HCT116 (cell line): ENCODE measurements around the gene IQCH. TPM values are rescaled to one million over a fixed set of nuclear protein-coding genes. Genes with fewer than 3 reads are reported as not detected.

Experiments
- ATAC-seq: fragments of 200-7000 bp; cut with Tn5 transposase; 2 replicates; pipeline ENCODE4 v1.9.1; 2020; ENCODE audit warnings: mild to moderate bottlenecking, moderate library complexity
- BruUV-seq: library from RNA; stranded (reverse); fragments of 400-500 nt; replicated peaks from 2 replicates; lab custom pipeline; 2021; lab: Mats Ljungman, UMichigan
- CTCF ChIA-PET: fragments of 300-600 bp; sonication (Branson Sonifier 250); formaldehyde crosslinking; loops from one replicate; lab custom pipeline; 2021; ENCODE audit warnings: antibody characterized with exemption; lab: Charles Lee
- POLR2A ChIA-PET: fragments of 300-600, 350-600 bp; sonication (Branson Sonifier 250); formaldehyde crosslinking; loops from one replicate; lab custom pipeline; 2021; ENCODE audit warnings: antibody characterized with exemption; lab: Charles Lee
- RAD21 ChIA-PET, 2 experiments: fragments of 300-600 bp; sonication (Branson Sonifier 250); formaldehyde crosslinking; loops; one replicate each; lab custom pipeline; 2023; ENCODE audit warnings: low total read pairs in 2 of 2; ENCODE audit not compliant: uncharacterized antibody in 2 of 2, unreplicated experiment in 2 of 2, low non-redundant PET in 1 of 2; lab: Charles Lee
- DNase-seq: peaks from one replicate; pipeline ENCODE4 v3.0.0-alpha.2; 2010; ENCODE audit warnings: low read depth, low spot score
- H2AFZ ChIP-seq: fragments of 200-600 bp; shearing (Covaris generic), sonication (generic); 2 replicates; pipeline ENCODE4 v1.6.1; 2017; ENCODE audit warnings: low read depth, mixed run types, mixed read lengths, antibody characterized with exemption, low read length; ENCODE audit not compliant: poor library complexity, severe bottlenecking
- H3K27ac ChIP-seq: 2 replicates; pipeline ENCODE4 v1.5.1; 2012; ENCODE audit warnings: low read depth, low read length
- H3K27me3 ChIP-seq: fragments of 200-600 bp; sonication (generic); 2 replicates; pipeline ENCODE4 v1.6.1; 2016; ENCODE audit warnings: mixed run types, low read length, mixed read lengths; ENCODE audit not compliant: insufficient read depth
- H3K36me3 ChIP-seq, 2 experiments: fragments of 200-500 bp in 1 of 2; fragments of 200-600 bp in 1 of 2; sonication (Bioruptor generic) in 1 of 2; sonication (generic) in 1 of 2; 2 replicates each; pipeline versions ENCODE4 v1.5.1 to v1.6.1; 2014 to 2016; ENCODE audit warnings: low read length in 2 of 2, inconsistent platforms in 1 of 2, mixed read lengths in 1 of 2, mixed run types in 1 of 2; ENCODE audit not compliant: insufficient read depth in 2 of 2, control insufficient read depth in 1 of 2
- H3K4me1 ChIP-seq, 2 experiments: fragments of 200-600 bp in 1 of 2; sonication (generic) in 1 of 2; 2 replicates each; pipeline versions ENCODE4 v1.5.1 to v1.6.1; 2012 to 2017; ENCODE audit warnings: low read length in 2 of 2, inconsistent platforms in 1 of 2, mild to moderate bottlenecking in 1 of 2, mixed read lengths in 1 of 2, mixed run types in 1 of 2, moderate library complexity in 1 of 2; ENCODE audit not compliant: insufficient read depth in 2 of 2, control insufficient read depth in 1 of 2
- H3K4me2 ChIP-seq: fragments of 200-600 bp; sonication (generic); 2 replicates; pipeline ENCODE4 v1.6.1; 2017; ENCODE audit warnings: mixed run types, low read length, mixed read lengths
- H3K4me3 ChIP-seq, 2 experiments: fragments of 200-600 bp in 1 of 2; sonication (generic) in 1 of 2; replicated peaks in 1 of 2; 2 replicates each; pipeline ENCODE4 v1.5.1; 2011 to 2016; ENCODE audit warnings: low read length in 2 of 2, control low read depth in 1 of 2, low read depth in 1 of 2, mild to moderate bottlenecking in 1 of 2, mixed read lengths in 1 of 2, mixed run types in 1 of 2
- H3K79me2 ChIP-seq: fragments of 200-600 bp; sonication (generic); 2 replicates; pipeline ENCODE4 v1.6.1; 2017; ENCODE audit warnings: mild to moderate bottlenecking, mixed run types, low read length, moderate library complexity, mixed read lengths; ENCODE audit not compliant: insufficient read depth
- H3K9ac ChIP-seq: fragments of 200-600 bp; sonication (generic); 2 replicates; pipeline ENCODE4 v1.6.1; 2016; ENCODE audit warnings: low read length, mixed read lengths
- H3K9me2 ChIP-seq: fragments of 200-600 bp; sonication (generic), shearing (Covaris generic); 2 replicates; pipeline ENCODE4 v1.6.1; 2017; ENCODE audit warnings: mixed run types, mild to moderate bottlenecking, moderate library complexity; ENCODE audit not compliant: insufficient read depth
- H3K9me3 ChIP-seq, 2 experiments: fragments of 200-500 bp in 1 of 2; fragments of 200-600 bp in 1 of 2; sonication (Bioruptor generic) in 1 of 2; sonication (generic) in 1 of 2; 2 replicates each; pipeline ENCODE4 v1.6.1; 2014 to 2017; ENCODE audit warnings: low read length in 2 of 2, mixed read lengths in 2 of 2, inconsistent platforms in 1 of 2, low read depth in 1 of 2, mild to moderate bottlenecking in 1 of 2, mixed run types in 1 of 2, moderate library complexity in 1 of 2; ENCODE audit not compliant: control insufficient read depth in 1 of 2, insufficient read depth in 1 of 2
- H4K20me1 ChIP-seq: fragments of 200-600 bp; sonication (generic), shearing (Covaris generic); 2 replicates; pipeline ENCODE4 v1.6.1; 2017; ENCODE audit warnings: mixed run types, mild to moderate bottlenecking, moderate library complexity; ENCODE audit not compliant: insufficient read depth
- CTCF ChIP-seq, 3 experiments: fragments of 200-600 bp in 1 of 3; sonication (generic) in 1 of 3; IDR thresholded peaks in 2 of 3; conservative IDR thresholded peaks in 1 of 3; 2 replicates each; pipeline ENCODE4 v1.5.1; 2012 to 2017; ENCODE audit warnings: low read depth in 2 of 3, low read length in 2 of 3, antibody characterized with exemption in 1 of 3, borderline replicate concordance in 1 of 3, control low read depth in 1 of 3, mild to moderate bottlenecking in 1 of 3, mixed read lengths in 1 of 3, mixed run types in 1 of 3, moderate library complexity in 1 of 3; ENCODE audit not compliant: insufficient read depth in 1 of 3
- EGR1 ChIP-seq: IDR thresholded peaks from 2 replicates; pipeline ENCODE4 v1.6.1; 2012; ENCODE audit warnings: low read depth
- ELF1 ChIP-seq: IDR thresholded peaks from 2 replicates; pipeline ENCODE4 v1.6.1; 2012; ENCODE audit warnings: low read depth, borderline replicate concordance
- EZH2 ChIP-seq: fragments of 200-600 bp; sonication (generic); IDR thresholded peaks from 2 replicates; pipeline ENCODE4 v1.6.1; 2017; ENCODE audit warnings: antibody characterized with exemption, mixed run types
- EZH2phosphoT487 ChIP-seq: fragments of 200-600 bp; IDR thresholded peaks from 2 replicates; pipeline ENCODE4 v1.6.1; 2018; ENCODE audit warnings: antibody characterized with exemption, borderline replicate concordance
- FOSL1 ChIP-seq: IDR thresholded peaks from 2 replicates; pipeline ENCODE4 v1.6.1; 2012; ENCODE audit warnings: low read depth
- POLR2A ChIP-seq: IDR thresholded peaks from 2 replicates; pipeline ENCODE4 v1.7.0; 2011; ENCODE audit warnings: borderline replicate concordance; ENCODE audit not compliant: insufficient read depth, insufficient read length; ENCODE audit errors: extremely low read depth
- RAD21 ChIP-seq: IDR thresholded peaks from 2 replicates; pipeline ENCODE4 v1.6.1; 2012; ENCODE audit warnings: low read depth, mild to moderate bottlenecking
- YY1 ChIP-seq: IDR thresholded peaks from 2 replicates; pipeline ENCODE4 v1.6.1; 2011; ENCODE audit warnings: low read length, low read depth, moderate library complexity, mild to moderate bottlenecking; ENCODE audit not compliant: insufficient replicate concordance; ENCODE audit errors: extremely low read depth
- ZFX ChIP-seq: fragments of 450-650 bp; IDR thresholded peaks from 2 replicates; pipeline ENCODE4 v1.6.1; 2017
- intact Hi-C: fragments of 100-400 bp; cut with micrococcal nuclease; formaldehyde crosslinking; loops from 2 replicates; pipeline ENCODE4 v1.10.0; 2022
- total RNA-seq: library from RNA; stranded (reverse); gene quantifications from one replicate; pipeline ENCODE4 v1.2.1, GENCODE V29; 2021; ENCODE audit not compliant: unreplicated experiment

Gene IQCH
- total RNA-seq, 1 experiment from 2014 or later: 4.6 TPM

GRCh38 chr15:67372986-67373675 lies 118.5 kb downstream of the IQCH start:
- ChIA-PET CTCF (no interaction called here), POLR2A (no interaction called here), RAD21 (no interaction called here)
- H3K36me3 ChIP-seq: no peaks in the 10 kb centered on the region
- H3K4me3 ChIP-seq: no peak overlapping the region
- H3K27me3 ChIP-seq: no peaks in the 10 kb centered on the region
- H3K4me2 ChIP-seq: no peak overlapping the region
- TF ChIP-seq EGR1 (no peak), ZFX (no peak), EZH2phosphoT487 (no peak)
- no peak for ATAC-seq
- no peaks in the 10 kb centered on the region for H3K4me1 ChIP-seq
- BruUV-seq: no TSS peak
- H3K79me2 ChIP-seq: no peaks in the 10 kb centered on the region
- H4K20me1 ChIP-seq: no peaks in the 10 kb centered on the region
- H3K9me3 ChIP-seq: no peaks in the 10 kb centered on the region
- DNase-seq: no peak
- H3K9me2 ChIP-seq: no peaks in the 10 kb centered on the region
- H3K9ac ChIP-seq: no peak overlapping the region
- no peak overlapping the region for H3K27ac ChIP-seq
- H2AFZ ChIP-seq: no peak overlapping the region
- intact Hi-C loops: no loop called here

GRCh38 chr15:67373971-67374370 lies 119.4 kb downstream of the IQCH start:
- POLR2A ChIA-PET: no interaction called here
- no peak for DNase-seq
- H3K4me3 ChIP-seq: no peak overlapping the region
- no peak overlapping the region for H3K9ac ChIP-seq
- H3K4me1 ChIP-seq: no peaks in the 10 kb centered on the region
- CTCF ChIA-PET: no interaction called here
- H3K36me3 ChIP-seq: no peaks in the 10 kb centered on the region
- H3K4me2 ChIP-seq: no peak overlapping the region
- RAD21 ChIA-PET: no interaction called here
- intact Hi-C loops: no loop called here
- no peaks in the 10 kb centered on the region for H3K9me3 ChIP-seq
- H3K9me2 ChIP-seq: no peaks in the 10 kb centered on the region
- BruUV-seq: no TSS peak
- no peaks in the 10 kb centered on the region for H4K20me1 ChIP-seq
- no peaks in the 10 kb centered on the region for H3K27me3 ChIP-seq
- no peak overlapping the region for H3K27ac ChIP-seq
- TF ChIP-seq ELF1 (no peak), FOSL1 (no peak), CTCF (IDR thresholded peaks at IDR 0.05 in 2 of 3, conservative IDR thresholded peaks at IDR 0.05 in 1 of 3; ENCODE audit: borderline replicate concordance in 1 of 3, insufficient read depth in 1 of 3, low read depth in 2 of 3, low read length in 2 of 3) (no peak), POLR2A (no peak), EZH2 (no peak), YY1 (no peak), RAD21 (no peak)
- no peak for ATAC-seq
- H3K79me2 ChIP-seq: no peaks in the 10 kb centered on the region
- H2AFZ ChIP-seq: no peak overlapping the region
